Spleen (tissue), 7 donors: Measurements from ENCODE around the gene TEP1.

Source experiments
- POLR2A ChIP-seq, 3 donors: fragments of 450-650 bp; IDR thresholded peaks; one replicate each; pipeline ENCODE4 v1.5.1; 2017; ENCODE audit warnings: antibody characterized with exemption in 3 of 3, mild to moderate bottlenecking in 1 of 3
- POLR2AphosphoS5 ChIP-seq, 3 donors: sonication (generic); formaldehyde crosslinking; IDR thresholded peaks; one replicate each; pipeline ENCODE4 v1.5.1; 2017; ENCODE audit warnings: antibody characterized with exemption in 3 of 3
- TF ChIP-seq, protein P1 (sequence below), 11 experiments: fragments of 200-600 bp in 7 of 11; fragments of 450-650 bp in 4 of 11; sonication (generic) in 4 of 11; IDR thresholded peaks in 8 of 11; conservative IDR thresholded peaks in 3 of 11; 1 replicate in 7 of 11; 2 replicates in 4 of 11; pipeline versions ENCODE4 v1.4.0 to v1.8.0; 2016 to 2021; ENCODE audit warnings: antibody characterized with exemption in 11 of 11, inconsistent platforms in 4 of 11, mild to moderate bottlenecking in 1 of 11
- donor health status: DM: no; HTN: no; CAD: no; lungs with moderate emphysema.
- donor health status: DM: no; HTN: no; CAD: no.
- donor health status: DM: no; HTN: no; CAD: no.

DNA sequence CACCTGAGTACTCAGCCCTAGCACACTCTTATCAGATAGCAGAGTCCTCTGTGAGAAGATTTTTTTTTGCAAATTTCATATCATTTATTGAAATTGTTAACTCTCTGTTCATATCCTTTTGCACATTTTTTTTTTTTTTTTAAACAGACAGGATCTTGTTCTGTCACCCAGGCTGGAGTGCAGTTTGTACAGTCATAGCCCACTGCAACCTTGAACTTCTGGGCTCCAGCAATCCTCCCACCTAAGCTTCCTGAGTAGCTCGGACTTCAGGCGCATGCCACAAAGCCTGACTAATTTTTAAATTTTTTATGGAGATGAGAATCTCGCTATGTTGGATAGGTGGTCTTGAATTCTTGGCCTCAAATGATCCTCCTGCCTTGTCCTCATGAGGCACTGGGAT is 65.6 kb downstream of the TEP1 start:
- no peak for TF ChIP-seq POLR2AphosphoS5 (IDR thresholded peaks at IDR 0.05)
- TF ChIP-seq POLR2A (IDR thresholded peaks at IDR 0.05) = no peak
- TF ChIP-seq, protein P1, sequence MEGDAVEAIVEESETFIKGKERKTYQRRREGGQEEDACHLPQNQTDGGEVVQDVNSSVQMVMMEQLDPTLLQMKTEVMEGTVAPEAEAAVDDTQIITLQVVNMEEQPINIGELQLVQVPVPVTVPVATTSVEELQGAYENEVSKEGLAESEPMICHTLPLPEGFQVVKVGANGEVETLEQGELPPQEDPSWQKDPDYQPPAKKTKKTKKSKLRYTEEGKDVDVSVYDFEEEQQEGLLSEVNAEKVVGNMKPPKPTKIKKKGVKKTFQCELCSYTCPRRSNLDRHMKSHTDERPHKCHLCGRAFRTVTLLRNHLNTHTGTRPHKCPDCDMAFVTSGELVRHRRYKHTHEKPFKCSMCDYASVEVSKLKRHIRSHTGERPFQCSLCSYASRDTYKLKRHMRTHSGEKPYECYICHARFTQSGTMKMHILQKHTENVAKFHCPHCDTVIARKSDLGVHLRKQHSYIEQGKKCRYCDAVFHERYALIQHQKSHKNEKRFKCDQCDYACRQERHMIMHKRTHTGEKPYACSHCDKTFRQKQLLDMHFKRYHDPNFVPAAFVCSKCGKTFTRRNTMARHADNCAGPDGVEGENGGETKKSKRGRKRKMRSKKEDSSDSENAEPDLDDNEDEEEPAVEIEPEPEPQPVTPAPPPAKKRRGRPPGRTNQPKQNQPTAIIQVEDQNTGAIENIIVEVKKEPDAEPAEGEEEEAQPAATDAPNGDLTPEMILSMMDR (IDR thresholded peaks at IDR 0.05 in 8 of 11, conservative IDR thresholded peaks at IDR 0.05 in 3 of 11) = no peak
